Heart right ventricle (tissue), 16 donors: ENCODE results near the gene STEAP1B. TPM values are rescaled to one million over a fixed set of nuclear protein-coding genes. Genes with fewer than 3 reads are reported as not detected.

Experiments used
- ATAC-seq, 8 donors: fragments of 200-7000 bp; cut with Tn5 transposase; one replicate each; pipeline ENCODE4 v1.9.1; 2020; ENCODE audit warnings: mild to moderate bottlenecking in 8 of 8, moderate library complexity in 8 of 8, moderate number of reproducible peaks in 1 of 8
- DNase-seq, 2 donors: peaks; one replicate each; pipeline ENCODE4 v3.0.0-alpha.2; 2020
- H3K27ac ChIP-seq, 10 donors: fragments of 200-600 bp; sonication (generic) in 2 of 10; one replicate each; pipeline versions ENCODE4 v1.5.0 to v1.8.0; 2020 to 2022; ENCODE audit warnings: mild to moderate bottlenecking in 3 of 10
- H3K27me3 ChIP-seq, 7 donors: fragments of 200-600 bp; one replicate each; pipeline ENCODE4 v1.8.0; 2021 to 2022; ENCODE audit warnings: mild to moderate bottlenecking in 2 of 7
- H3K36me3 ChIP-seq, 9 donors: fragments of 200-600 bp; sonication (generic) in 1 of 9; one replicate each; pipeline versions ENCODE4 v1.5.0 to v1.8.0; 2020 to 2022; ENCODE audit warnings: mild to moderate bottlenecking in 2 of 9
- H3K4me1 ChIP-seq, 9 donors: fragments of 200-600 bp; sonication (generic) in 1 of 9; one replicate each; pipeline versions ENCODE4 v1.5.0 to v1.8.0; 2020 to 2022; ENCODE audit warnings: mild to moderate bottlenecking in 4 of 9
- H3K4me3 ChIP-seq, 10 donors: fragments of 200-600 bp; sonication (generic) in 2 of 10; one replicate each; pipeline versions ENCODE4 v1.5.0 to v1.8.0; 2020 to 2022; ENCODE audit warnings: mild to moderate bottlenecking in 7 of 10, moderate library complexity in 2 of 10
- H3K9me3 ChIP-seq, 11 donors: fragments of 200-600 bp in 10 of 11; sonication (generic) in 2 of 11; one replicate each; pipeline versions ENCODE4 v1.5.0 to v1.8.0; 2013 to 2022; ENCODE audit warnings: mild to moderate bottlenecking in 2 of 11, control low read depth in 1 of 11, moderate library complexity in 1 of 11
- WGBS, 2 donors: extraction: QIAGEN DNeasy Blood & Tissue Kit; methylation state at CpG; one replicate each; pipeline ENCODE4 v1.1.7; 2013; ENCODE audit warnings: inconsistent platforms in 1 of 2; 5-methylcytosine and 5-hydroxymethylcytosine counted together
- intact Hi-C, 10 donors: fragments of 100-400 bp; cut with DNase I; formaldehyde crosslinking; loops; one replicate each; pipeline versions ENCODE4 v1.11.1 to v1.14.2; 2022
- polyA plus RNA-seq, 2 donors: library from polyadenylated mRNA; stranded (reverse); fragments of 200-250 nt; gene quantifications; one replicate each; pipeline ENCODE4 v1.2.3, GENCODE V29; 2013
- total RNA-seq, 10 donors: library from RNA; stranded (reverse); fragmentation: NEBNext Ultra II Directional in 3 of 10; extraction: Animal tissue kit (Norgen Biotek cat#: 25700) in 3 of 10; gene quantifications; one replicate each; pipeline versions ENCODE4 v1.2.1 to v1.2.4, GENCODE V29; 2021 to 2023
- TF ChIP-seq, protein P1 (sequence below), 9 donors: fragments of 200-600 bp; sonication (generic) in 2 of 9; IDR thresholded peaks; one replicate each; pipeline versions ENCODE4 v1.5.0 to v1.8.0; 2021 to 2022; ENCODE audit warnings: antibody characterized with exemption in 9 of 9, mild to moderate bottlenecking in 5 of 9, moderate library complexity in 1 of 9
- donor health status: Arrhythmogenic right ventricular cardiomyopathy.
- donor health status: ischemic (EF 13 %, LVEDD 7.1; RV severe dilation, severe dysfunction).
- donor health status: healthy with polysubstance abuse.
- donor health status: DM: no; HTN: yes; CAD: no.
- donor health status: DM: no; HTN: no; CAD: no.
- donor health status: ischemic (EF 25% LVEDD 6.9; RV normal size, moderate dysfunction).
- donor health status: ischemic (EF 25% LVEDD 5.7; RV mildly dilated, moderate dysfunction).
- donor health status: healthy.
- donor health status: DM: yes; HTN: yes; CAD: no.
- donor health status: Ischemic cardiomyopathy.
- donor health status: ischemic (EF 35%, LVEDD 5.7; RV mildly dilated, moderate dysfunction).
- donor health status: nonischemic (EF 11% LVEDD 7.7; RV severe dilation, severe dysfunction).
- donor health status: DM: yes; HTN: yes; CAD: no.
- donor health status: PGD.
- donor health status: ischemic (EF 29% LVEDD 5.4; RV normal size, mild dysfunction).
- donor health status: nonischemic (EF 23%, LVEDD 6.1; RV moderate dilation, normal function).

The STEAP1B gene
- total and polyA plus RNA-seq, 12 donors = 0.15 to 0.76 (median 0.40) TPM; not detected in 2

- no peaks in the 10 kb centered on the region for H3K27me3 ChIP-seq
- TF ChIP-seq, protein P1, sequence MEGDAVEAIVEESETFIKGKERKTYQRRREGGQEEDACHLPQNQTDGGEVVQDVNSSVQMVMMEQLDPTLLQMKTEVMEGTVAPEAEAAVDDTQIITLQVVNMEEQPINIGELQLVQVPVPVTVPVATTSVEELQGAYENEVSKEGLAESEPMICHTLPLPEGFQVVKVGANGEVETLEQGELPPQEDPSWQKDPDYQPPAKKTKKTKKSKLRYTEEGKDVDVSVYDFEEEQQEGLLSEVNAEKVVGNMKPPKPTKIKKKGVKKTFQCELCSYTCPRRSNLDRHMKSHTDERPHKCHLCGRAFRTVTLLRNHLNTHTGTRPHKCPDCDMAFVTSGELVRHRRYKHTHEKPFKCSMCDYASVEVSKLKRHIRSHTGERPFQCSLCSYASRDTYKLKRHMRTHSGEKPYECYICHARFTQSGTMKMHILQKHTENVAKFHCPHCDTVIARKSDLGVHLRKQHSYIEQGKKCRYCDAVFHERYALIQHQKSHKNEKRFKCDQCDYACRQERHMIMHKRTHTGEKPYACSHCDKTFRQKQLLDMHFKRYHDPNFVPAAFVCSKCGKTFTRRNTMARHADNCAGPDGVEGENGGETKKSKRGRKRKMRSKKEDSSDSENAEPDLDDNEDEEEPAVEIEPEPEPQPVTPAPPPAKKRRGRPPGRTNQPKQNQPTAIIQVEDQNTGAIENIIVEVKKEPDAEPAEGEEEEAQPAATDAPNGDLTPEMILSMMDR (IDR thresholded peaks at IDR 0.05) = no peak
- ATAC-seq (no peak), DNase-seq (no peak)
- intact Hi-C loops = no loop called here
- 83 to 96% methylated on average over 1 of the region's 1 CpG for WGBS, 2 donors
- peaks cover 0 to 5% (median 0%) of the 10 kb centered on the region in 9 donors for H3K4me1 ChIP-seq
- no peaks in the 10 kb centered on the region for H3K36me3 ChIP-seq
- no peaks in the 10 kb centered on the region for H3K9me3 ChIP-seq
- H3K27ac ChIP-seq = no peak overlapping the region
- no peak overlapping the region for H3K4me3 ChIP-seq
Observed at GRCh38 chr7:22386865-22387264, 113.1 kb downstream of the STEAP1B start.

- Histone ChIP-seq H3K36me3 (no peaks in the 10 kb centered on the region), H3K4me1 (peaks cover 0 to 5% (median 0%) of the 10 kb centered on the region in 9 donors), H3K4me3 (no peak overlapping the region), H3K27me3 (no peaks in the 10 kb centered on the region), H3K27ac (no peak overlapping the region), H3K9me3 (no peaks in the 10 kb centered on the region)
- WGBS, 2 donors = 94 to 99% methylated on average over 2 of the region's 2 CpGs
- TF ChIP-seq, protein P1 (IDR thresholded peaks at IDR 0.05) = no peak
- DNase-seq = no peak
- no peak for ATAC-seq
- intact Hi-C loops = no loop called here
Observed at GRCh38 chr7:22386206-22386858, 113.7 kb downstream of the STEAP1B start.

DNA sequence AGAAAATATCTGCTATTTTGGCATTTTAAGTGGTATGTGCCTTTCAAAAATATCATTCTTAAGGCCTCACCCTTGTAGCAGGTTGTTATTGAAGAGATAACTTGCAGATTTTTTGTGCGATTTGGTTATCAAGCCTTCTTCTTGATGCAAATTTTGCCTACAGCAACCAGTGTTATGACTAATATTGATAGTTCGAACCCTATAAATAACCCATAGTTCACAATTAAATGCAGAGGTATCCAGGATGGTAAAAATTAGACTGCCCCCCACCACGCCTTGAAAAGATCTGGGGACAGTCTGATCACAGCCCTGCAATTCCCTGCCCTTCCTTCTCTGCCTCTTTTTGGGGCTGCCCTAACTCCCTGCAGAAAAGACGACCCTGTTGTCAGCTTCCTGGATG lies 114.7 kb downstream of the STEAP1B start:
- intact Hi-C loops = no loop called here
- no peak overlapping the region for H3K4me3 ChIP-seq
- no peak overlapping the region for H3K27ac ChIP-seq
- H3K9me3 ChIP-seq = no peaks in the 10 kb centered on the region
- peaks cover 0 to 5% (median 0%) of the 10 kb centered on the region in 9 donors for H3K4me1 ChIP-seq
- H3K36me3 ChIP-seq = no peaks in the 10 kb centered on the region
- ATAC-seq (no peak), DNase-seq (no peak)
- H3K27me3 ChIP-seq = no peaks in the 10 kb centered on the region
- WGBS, 2 donors = 89 to 92% methylated on average over 4 of the region's 4 CpGs
- TF ChIP-seq, protein P1 (IDR thresholded peaks at IDR 0.05) = no peak

DNA sequence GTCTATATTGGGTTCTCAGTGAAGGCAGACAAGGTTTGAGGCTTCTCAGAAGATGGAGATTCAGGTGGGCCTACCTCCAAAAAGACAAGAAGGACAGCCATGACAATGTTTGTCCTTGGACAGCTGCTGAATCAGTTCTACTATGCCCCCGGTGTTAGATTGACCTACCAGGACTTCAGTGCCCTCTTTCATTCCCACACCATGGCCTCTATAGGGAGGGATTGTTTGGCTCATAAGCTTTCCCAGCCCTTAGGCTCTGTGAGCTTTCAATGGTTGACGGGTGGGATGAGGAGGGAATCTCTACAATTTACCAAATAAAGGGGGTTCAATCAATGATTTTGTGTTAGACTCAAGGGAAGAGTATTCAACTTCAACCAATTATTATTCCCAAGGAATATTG lies 119.7 kb downstream of the STEAP1B start:
- WGBS, 2 donors = 93 to 94% methylated on average over 2 of the region's 2 CpGs
- Histone ChIP-seq H3K27ac (no peak overlapping the region), H3K4me1 (peaks cover 0 to 18% (median 6%) of the 10 kb centered on the region in 9 donors), H3K27me3 (no peaks in the 10 kb centered on the region), H3K36me3 (no peaks in the 10 kb centered on the region), H3K4me3 (no peak overlapping the region), H3K9me3 (no peaks in the 10 kb centered on the region)
- TF ChIP-seq, protein P1 (IDR thresholded peaks at IDR 0.05) = no peak
- no peak for DNase-seq
- intact Hi-C loops = no loop called here
- no peak for ATAC-seq
